ENCODE data around the gene SLC5A1.
"Not testable (repeated sequence)": the region's sequence is repeated elsewhere in the genome, so short reads cannot be mapped to it uniquely, and the experiment has no call there.

SLC5A1 gene

DNA sequence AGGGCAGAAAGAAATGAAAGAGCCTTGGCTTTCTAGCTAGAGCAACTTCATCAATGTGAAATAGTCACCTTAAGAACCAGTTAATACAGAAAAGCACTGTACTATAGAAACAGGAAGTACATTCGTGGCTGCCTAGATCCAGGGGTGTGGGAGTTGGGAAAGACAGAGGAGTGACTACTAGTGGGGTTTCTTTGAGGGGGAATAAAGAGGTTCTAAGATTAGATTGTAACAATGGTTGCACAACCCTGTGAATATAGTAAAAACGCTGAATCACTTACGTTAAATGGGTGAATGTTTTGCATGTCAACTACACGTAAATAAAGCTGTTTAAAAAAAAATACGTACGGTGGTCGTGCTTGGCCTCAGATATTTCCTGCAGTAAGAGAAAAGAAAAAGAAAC is 107.6 kb downstream of the SLC5A1 start:
- not testable (repeated sequence) for DNase-seq

GRCh38 chr22:32151641-32152040 is 108.6 kb downstream of the SLC5A1 start:
- not testable (repeated sequence) for DNase-seq

DNA sequence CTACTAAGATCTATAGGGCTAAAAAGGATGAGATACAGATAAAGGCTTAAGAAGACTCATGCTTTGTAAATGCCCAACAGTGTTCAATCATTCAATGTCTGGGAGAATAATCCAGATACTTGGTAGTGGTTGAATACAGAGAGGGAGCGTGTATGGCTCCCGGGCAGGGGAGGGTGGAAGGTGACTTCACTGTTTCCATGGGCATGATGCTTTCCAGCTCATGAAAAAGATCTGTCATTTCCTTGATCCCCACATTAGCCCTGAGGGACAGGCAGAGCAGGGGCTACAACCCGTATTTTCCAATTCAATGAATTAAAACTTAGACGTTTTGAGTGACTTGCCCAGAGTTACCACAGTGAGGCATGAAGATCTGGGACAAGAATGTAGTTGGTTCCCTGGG is 111.7 kb downstream of the SLC5A1 start:
- not testable (repeated sequence) for DNase-seq

DNA sequence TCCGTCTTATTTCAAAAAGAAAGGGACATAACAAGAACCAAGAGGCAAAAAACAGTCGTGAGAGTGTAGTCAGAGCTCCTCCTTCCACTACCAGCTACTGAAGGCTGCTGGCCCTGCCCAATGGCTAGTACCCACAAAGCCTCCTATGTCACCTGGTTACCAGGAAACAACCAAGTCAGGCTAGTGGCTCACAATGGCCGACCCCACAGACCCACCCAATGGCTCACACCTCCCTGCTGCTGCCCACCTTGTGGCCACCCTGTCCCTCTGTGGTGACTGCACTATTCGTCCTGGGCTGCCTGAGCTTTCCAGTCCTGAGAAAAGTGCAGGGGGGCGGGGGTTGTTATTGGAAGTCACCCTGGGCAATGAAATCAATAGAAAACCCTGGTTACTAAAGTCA is 114.6 kb downstream of the SLC5A1 start:
- DNase-seq = not testable (repeated sequence)

DNA sequence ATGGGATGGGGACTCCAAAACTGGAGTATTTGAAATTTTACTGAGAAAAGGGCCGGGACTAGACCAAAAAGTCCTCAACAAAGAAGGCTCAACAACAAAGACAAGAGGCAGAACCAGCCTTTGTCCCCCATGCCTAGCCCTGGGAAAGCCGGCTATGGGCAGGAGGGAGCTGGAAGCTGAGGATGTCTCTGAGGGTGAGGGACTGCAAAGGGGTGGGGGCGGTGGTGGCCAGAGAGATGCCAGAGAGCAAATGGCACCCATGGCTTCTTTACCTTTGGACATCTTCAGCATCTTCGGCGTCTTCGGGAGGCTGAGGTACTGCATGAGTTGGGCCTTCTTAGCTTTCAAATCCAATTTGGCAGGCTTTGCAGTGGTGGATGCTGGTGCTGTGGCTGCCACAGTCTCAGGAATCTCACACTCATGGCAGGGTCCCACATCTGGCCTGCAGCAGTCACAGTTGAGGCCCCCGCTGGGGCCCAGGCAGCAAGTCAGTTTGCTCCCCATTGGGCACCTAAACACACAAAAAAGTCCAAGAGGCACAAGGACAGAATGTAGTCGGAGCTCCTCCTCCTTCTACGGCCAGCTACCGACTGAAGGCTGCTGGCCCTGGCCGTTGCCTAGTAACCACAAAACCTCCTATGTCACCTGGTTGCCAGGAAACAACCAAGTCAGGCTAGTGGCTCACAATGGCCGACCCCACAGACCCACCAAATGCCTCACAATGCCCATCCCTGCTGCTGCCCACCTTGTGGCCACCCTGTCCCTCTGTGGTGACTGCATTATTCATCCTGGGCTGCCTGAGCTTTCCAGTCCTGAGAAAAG is 115.9 kb downstream of the SLC5A1 start, which contains the start of gene C22orf42:
Gene C22orf42, minus strand, starts transcription at position 592 of the 822 bp plus-strand sequence. Its CDS starts 88 bp downstream, at position 504.
- DNase-seq = no peak

DNA sequence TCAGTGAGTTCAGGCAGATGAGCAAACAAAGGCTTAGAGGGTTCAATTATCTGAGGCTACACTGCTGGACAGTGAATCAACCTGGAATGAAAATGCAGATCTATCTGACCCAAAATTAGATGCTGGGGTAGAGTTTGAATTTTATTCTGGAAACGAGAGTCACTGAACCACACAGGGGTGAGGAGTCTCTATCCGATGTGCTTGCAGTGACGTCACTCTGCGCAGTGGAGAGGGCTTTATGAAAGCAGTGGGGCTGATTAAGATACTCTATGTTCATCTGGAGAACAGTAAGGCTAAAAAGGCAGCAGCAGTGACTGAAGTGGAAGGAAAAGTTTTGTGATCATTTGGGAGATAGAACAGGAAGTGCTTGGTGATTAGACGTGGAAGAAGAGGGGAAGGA is 117.3 kb downstream of the SLC5A1 start:
- DNase-seq = not testable (repeated sequence)

Data from activated CD4-positive, CD25-positive, alpha-beta regulatory T cell (primary cell).